Measurements from ENCODE around the gene FRS2. TPM values are rescaled to one million over a fixed set of nuclear protein-coding genes. Genes with fewer than 3 reads are reported as not detected.

Gene FRS2
- total and polyA plus RNA-seq, 9 of the 15 experiments (the other 6 are each of a cell fraction or from before 2014, with no cell fraction given): 1.0 to 9.1 (median 6.0) TPM

DNA sequence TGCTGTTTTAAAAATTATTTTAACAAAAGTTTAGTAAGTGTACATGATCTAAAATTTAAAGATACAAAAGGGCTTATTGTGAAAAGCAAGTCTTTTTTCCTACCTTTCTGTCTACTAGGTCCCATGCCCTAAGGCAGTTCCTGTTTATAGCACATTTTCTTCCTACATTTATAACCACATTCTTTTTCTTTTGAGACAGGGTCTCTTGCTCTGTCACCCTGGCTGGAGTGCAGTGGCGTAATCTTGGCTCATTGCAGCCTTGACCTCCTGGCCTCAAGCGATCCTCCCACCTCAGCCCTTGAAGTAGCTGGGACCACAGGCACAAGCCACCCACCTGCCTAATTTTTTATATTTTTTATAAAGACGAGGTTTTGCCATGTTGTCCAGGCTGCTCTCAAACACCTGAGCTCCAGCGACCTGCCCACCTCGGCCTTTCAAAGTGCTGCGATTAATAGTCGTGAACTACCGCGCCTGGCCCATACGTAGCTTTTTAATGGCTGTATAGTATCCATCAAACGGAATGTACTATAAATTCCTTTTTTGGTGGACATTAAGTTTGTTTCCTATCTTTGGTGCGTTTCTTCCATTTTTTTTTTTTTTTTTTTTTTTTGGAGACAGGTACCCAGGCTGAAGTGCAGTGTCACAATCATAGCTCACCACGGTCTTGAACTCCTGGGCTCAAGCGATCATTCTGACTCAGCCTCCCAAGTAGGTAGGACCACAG lies 20.9 kb downstream of the FRS2 start:
- POLR2A ChIA-PET: interaction anchor here (0.7 kb wide), 1 partner anchor 13 kb away, joined by 4 read pairs; no protein-coding TSS in a partner anchor
- Histone ChIP-seq H3K9me1 (ENCODE audit: control insufficient read depth, insufficient read depth, low read length) (no peaks in the 10 kb centered on the region), H3K4me3 (no peak overlapping the region), H2AFZ (ENCODE audit: low read depth, low read length) (no peak overlapping the region), H3K36me3 (ENCODE audit: control insufficient read depth, insufficient read depth, low read length) (peaks cover 11% of the 10 kb centered on the region; the same call in 2 of the 3 replicates), H3K79me2 (ENCODE audit: control insufficient read depth, insufficient read depth, low read length) (peaks cover 53% of the 10 kb centered on the region), H3K4me2 (ENCODE audit: insufficient read depth, low read length) (no peak overlapping the region), H3K9me3 (replicated peaks; ENCODE audit: control insufficient read depth, insufficient read depth, low read depth, low read length) (peaks cover 5% of the 10 kb centered on the region), H3K27me3 (ENCODE audit: control insufficient read depth in 2 of 2, insufficient read depth in 2 of 2, low read length in 2 of 2) (no peaks in the 10 kb centered on the region), H4K20me1 (replicated peaks; ENCODE audit: control insufficient read depth, insufficient read depth, low read length) (no peaks in the 10 kb centered on the region), H3K9ac (ENCODE audit: insufficient read depth in 1 of 2, low read depth in 2 of 2, low read length in 2 of 2) (no peak overlapping the region), H3K27ac (ENCODE audit: extremely low read depth, low read depth, low read length) (no peak overlapping the region), H3K4me1 (replicated peaks in 1 of 2; ENCODE audit: control insufficient read depth in 2 of 2, insufficient read depth in 2 of 2, low read length in 2 of 2) (no peaks in the 10 kb centered on the region)
- TF ChIP-seq, protein P1, sequence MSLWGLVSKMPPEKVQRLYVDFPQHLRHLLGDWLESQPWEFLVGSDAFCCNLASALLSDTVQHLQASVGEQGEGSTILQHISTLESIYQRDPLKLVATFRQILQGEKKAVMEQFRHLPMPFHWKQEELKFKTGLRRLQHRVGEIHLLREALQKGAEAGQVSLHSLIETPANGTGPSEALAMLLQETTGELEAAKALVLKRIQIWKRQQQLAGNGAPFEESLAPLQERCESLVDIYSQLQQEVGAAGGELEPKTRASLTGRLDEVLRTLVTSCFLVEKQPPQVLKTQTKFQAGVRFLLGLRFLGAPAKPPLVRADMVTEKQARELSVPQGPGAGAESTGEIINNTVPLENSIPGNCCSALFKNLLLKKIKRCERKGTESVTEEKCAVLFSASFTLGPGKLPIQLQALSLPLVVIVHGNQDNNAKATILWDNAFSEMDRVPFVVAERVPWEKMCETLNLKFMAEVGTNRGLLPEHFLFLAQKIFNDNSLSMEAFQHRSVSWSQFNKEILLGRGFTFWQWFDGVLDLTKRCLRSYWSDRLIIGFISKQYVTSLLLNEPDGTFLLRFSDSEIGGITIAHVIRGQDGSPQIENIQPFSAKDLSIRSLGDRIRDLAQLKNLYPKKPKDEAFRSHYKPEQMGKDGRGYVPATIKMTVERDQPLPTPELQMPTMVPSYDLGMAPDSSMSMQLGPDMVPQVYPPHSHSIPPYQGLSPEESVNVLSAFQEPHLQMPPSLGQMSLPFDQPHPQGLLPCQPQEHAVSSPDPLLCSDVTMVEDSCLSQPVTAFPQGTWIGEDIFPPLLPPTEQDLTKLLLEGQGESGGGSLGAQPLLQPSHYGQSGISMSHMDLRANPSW (CRISPR knock-in tag; IDR thresholded peaks at IDR 0.05): no peak
- TF ChIP-seq, protein P2, sequence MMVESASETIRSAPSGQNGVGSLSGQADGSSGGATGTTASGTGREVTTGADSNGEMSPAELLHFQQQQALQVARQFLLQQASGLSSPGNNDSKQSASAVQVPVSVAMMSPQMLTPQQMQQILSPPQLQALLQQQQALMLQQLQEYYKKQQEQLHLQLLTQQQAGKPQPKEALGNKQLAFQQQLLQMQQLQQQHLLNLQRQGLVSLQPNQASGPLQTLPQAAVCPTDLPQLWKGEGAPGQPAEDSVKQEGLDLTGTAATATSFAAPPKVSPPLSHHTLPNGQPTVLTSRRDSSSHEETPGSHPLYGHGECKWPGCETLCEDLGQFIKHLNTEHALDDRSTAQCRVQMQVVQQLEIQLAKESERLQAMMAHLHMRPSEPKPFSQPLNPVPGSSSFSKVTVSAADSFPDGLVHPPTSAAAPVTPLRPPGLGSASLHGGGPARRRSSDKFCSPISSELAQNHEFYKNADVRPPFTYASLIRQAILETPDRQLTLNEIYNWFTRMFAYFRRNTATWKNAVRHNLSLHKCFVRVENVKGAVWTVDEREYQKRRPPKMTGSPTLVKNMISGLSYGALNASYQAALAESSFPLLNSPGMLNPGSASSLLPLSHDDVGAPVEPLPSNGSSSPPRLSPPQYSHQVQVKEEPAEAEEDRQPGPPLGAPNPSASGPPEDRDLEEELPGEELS (CRISPR knock-in tag; IDR thresholded peaks at IDR 0.05; ENCODE audit: borderline replicate concordance): no peak
- no peak for TF ChIP-seq STAT5B (CRISPR knock-in tag; IDR thresholded peaks at IDR 0.05)
- TF ChIP-seq FOS (IDR thresholded peaks at IDR 0.05; ENCODE audit: extremely low read depth, insufficient read length): no peak
- TF ChIP-seq, protein P3, sequence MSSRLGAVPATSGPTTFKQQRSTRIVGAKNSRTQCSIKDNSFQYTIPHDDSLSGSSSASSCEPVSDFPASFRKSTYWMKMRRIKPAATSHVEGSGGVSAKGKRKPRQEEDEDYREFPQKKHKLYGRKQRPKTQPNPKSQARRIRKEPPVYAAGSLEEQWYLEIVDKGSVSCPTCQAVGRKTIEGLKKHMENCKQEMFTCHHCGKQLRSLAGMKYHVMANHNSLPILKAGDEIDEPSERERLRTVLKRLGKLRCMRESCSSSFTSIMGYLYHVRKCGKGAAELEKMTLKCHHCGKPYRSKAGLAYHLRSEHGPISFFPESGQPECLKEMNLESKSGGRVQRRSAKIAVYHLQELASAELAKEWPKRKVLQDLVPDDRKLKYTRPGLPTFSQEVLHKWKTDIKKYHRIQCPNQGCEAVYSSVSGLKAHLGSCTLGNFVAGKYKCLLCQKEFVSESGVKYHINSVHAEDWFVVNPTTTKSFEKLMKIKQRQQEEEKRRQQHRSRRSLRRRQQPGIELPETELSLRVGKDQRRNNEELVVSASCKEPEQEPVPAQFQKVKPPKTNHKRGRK (tag; IDR thresholded peaks at IDR 0.05): no peak
- TF ChIP-seq, protein P4, sequence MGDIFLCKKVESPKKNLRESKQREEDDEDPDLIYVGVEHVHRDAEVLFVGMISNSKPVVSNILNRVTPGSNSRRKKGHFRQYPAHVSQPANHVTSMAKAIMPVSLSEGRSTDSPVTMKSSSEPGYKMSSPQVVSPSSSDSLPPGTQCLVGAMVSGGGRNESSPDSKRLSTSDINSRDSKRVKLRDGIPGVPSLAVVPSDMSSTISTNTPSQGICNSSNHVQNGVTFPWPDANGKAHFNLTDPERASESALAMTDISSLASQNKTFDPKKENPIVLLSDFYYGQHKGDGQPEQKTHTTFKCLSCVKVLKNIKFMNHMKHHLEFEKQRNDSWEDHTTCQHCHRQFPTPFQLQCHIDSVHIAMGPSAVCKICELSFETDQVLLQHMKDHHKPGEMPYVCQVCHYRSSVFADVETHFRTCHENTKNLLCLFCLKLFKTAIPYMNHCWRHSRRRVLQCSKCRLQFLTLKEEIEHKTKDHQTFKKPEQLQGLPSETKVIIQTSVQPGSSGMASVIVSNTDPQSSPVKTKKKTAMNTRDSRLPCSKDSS (IDR thresholded peaks at IDR 0.05; ENCODE audit: low read depth, partially characterized antibody): no peak
- TF ChIP-seq LCOR (CRISPR knock-in tag; IDR thresholded peaks at IDR 0.05): no peak
- TF ChIP-seq XRCC4 (IDR thresholded peaks at IDR 0.05; ENCODE audit: extremely low read depth, insufficient read depth, insufficient read length): no peak
- TF ChIP-seq MAFF (IDR thresholded peaks at IDR 0.05; ENCODE audit: low read length): no peak
- CTCF ChIA-PET (ENCODE audit: low intra/inter-chr PET ratio): no interaction called here
- ATAC-seq (peak; percentile 43; the same call in 2 of the 3 replicates), DNase-seq (ENCODE audit: extremely low read depth in 1 of 4, low spot score in 3 of 4) (peak in 1 of 4 experiments; percentile 23), FAIRE-seq (peak; percentile 44)
- no TSS peak for BruUV-seq (replicated peaks)
- WGBS (ENCODE audit: insufficient coverage, low coverage, missing lambda C conversion rate): 81% methylated on average over 13 of the region's 14 CpGs
- in situ Hi-C loops (cut with MboI): no loop called here
- intact Hi-C loops (cut with micrococcal nuclease): no loop called here

Measured in K562 (cell line).